Loucy (cell line): Measurements from ENCODE around the gene PMP22.

Source experiments
- H2AFZ ChIP-seq: fragments of 200-600 bp; sonication (generic); 2 replicates; pipeline ENCODE4 v1.6.0; 2016; ENCODE audit warnings: antibody characterized with exemption, mild to moderate bottlenecking, low read length, moderate library complexity
- H3F3A ChIP-seq: fragments of 200-600 bp; 2 replicates; pipeline ENCODE4 v1.6.0; 2016; ENCODE audit warnings: antibody characterized with exemption, low read depth, mild to moderate bottlenecking
- H3K27me3 ChIP-seq: fragments of 200-600 bp; sonication (generic); 2 replicates; pipeline ENCODE4 v1.6.1; 2014; ENCODE audit warnings: low read length, mild to moderate bottlenecking; ENCODE audit not compliant: insufficient read depth, poor library complexity, severe bottlenecking
- H3K36me3 ChIP-seq: fragments of 200-600 bp; sonication (generic); 2 replicates; pipeline ENCODE4 v1.6.1; 2016; ENCODE audit warnings: low read length; ENCODE audit not compliant: insufficient read depth
- H3K4me1 ChIP-seq: fragments of 200-600 bp; sonication (generic); 2 replicates; pipeline ENCODE4 v1.5.1; 2014; ENCODE audit warnings: low read length, mild to moderate bottlenecking; ENCODE audit not compliant: insufficient read depth, poor library complexity, severe bottlenecking
- H3K4me2 ChIP-seq: fragments of 200-600 bp; sonication (generic); 2 replicates; pipeline ENCODE4 v1.6.0; 2014; ENCODE audit warnings: antibody characterized with exemption, low read length, low read depth, mild to moderate bottlenecking; ENCODE audit not compliant: poor library complexity, severe bottlenecking
- H3K4me3 ChIP-seq: fragments of 200-600 bp; sonication (generic); 2 replicates; pipeline ENCODE4 v1.5.1; 2014; ENCODE audit warnings: low read length, mild to moderate bottlenecking, mixed read lengths; ENCODE audit not compliant: poor library complexity, severe bottlenecking
- H3K79me2 ChIP-seq: fragments of 200-600 bp; sonication (generic); 2 replicates; pipeline ENCODE4 v1.6.1; 2014; ENCODE audit warnings: low read length; ENCODE audit not compliant: insufficient read depth
- H3K9ac ChIP-seq: fragments of 200-600 bp; sonication (generic); 2 replicates; pipeline ENCODE4 v1.6.0; 2014; ENCODE audit warnings: mild to moderate bottlenecking, low read depth, low read length, moderate library complexity; ENCODE audit not compliant: poor library complexity, severe bottlenecking
- H3K9me2 ChIP-seq: fragments of 200-600 bp; sonication (generic); replicated peaks from 2 replicates; pipeline ENCODE4 v1.6.1; 2016; ENCODE audit warnings: low read depth, low read length, mixed read lengths
- H3K9me3 ChIP-seq: fragments of 200-600 bp; sonication (generic); 2 replicates; pipeline ENCODE4 v1.6.1; 2014; ENCODE audit warnings: mild to moderate bottlenecking, antibody characterized with exemption, low read length, low read depth; ENCODE audit not compliant: insufficient read depth
- H4K20me1 ChIP-seq: fragments of 200-600 bp; sonication (generic); 2 replicates; pipeline ENCODE4 v1.6.0; 2014; ENCODE audit warnings: antibody characterized with exemption, low read length, mild to moderate bottlenecking; ENCODE audit not compliant: insufficient read depth, poor library complexity, severe bottlenecking
- CTCF ChIP-seq: fragments of 200-600 bp; sonication (generic); conservative IDR thresholded peaks from 2 replicates; pipeline ENCODE4 v1.5.1; 2014; ENCODE audit warnings: mild to moderate bottlenecking, antibody characterized with exemption, low read length
- EZH2phosphoT487 ChIP-seq: fragments of 200-600 bp; IDR thresholded peaks from 2 replicates; pipeline ENCODE4 v1.6.1; 2018; ENCODE audit warnings: antibody characterized with exemption, mild to moderate bottlenecking, moderate library complexity, borderline replicate concordance

PMP22 gene

GRCh38 chr17:15236281-15237105 is 28.6 kb downstream of the PMP22 start:
- no peaks in the 10 kb centered on the region for H3K9me2 ChIP-seq
- H3K4me2 ChIP-seq: peak overlapping the region; percentile 36
- no peak overlapping the region for H2AFZ ChIP-seq
- peak overlapping the region; percentile 0 for H3K4me3 ChIP-seq
- H4K20me1 ChIP-seq: no peaks in the 10 kb centered on the region
- no peaks in the 10 kb centered on the region for H3K79me2 ChIP-seq
- no peaks in the 10 kb centered on the region for H3K9me3 ChIP-seq
- no peaks in the 10 kb centered on the region for H3K36me3 ChIP-seq
- peaks cover 6% of the 10 kb centered on the region; the same call in 1 of the 2 replicates for H3F3A ChIP-seq
- H3K4me1 ChIP-seq: peaks cover 32% of the 10 kb centered on the region
- no peaks in the 10 kb centered on the region for H3K27me3 ChIP-seq
- H3K9ac ChIP-seq: no peak overlapping the region
- TF ChIP-seq EZH2phosphoT487 (no peak), CTCF (no peak)

- TF ChIP-seq CTCF: no peak
- no peak for TF ChIP-seq EZH2phosphoT487
- Histone ChIP-seq H2AFZ (no peak overlapping the region), H4K20me1 (no peaks in the 10 kb centered on the region)
Measured at GRCh38 chr17:15233971-15234370, 31.2 kb downstream of the PMP22 start.

GRCh38 chr17:15233022-15233805 is 31.9 kb downstream of the PMP22 start:
- peaks cover 32% of the 10 kb centered on the region for H3K4me1 ChIP-seq
- no peaks in the 10 kb centered on the region for H4K20me1 ChIP-seq
- H3K4me3 ChIP-seq: no peak overlapping the region
- H3F3A ChIP-seq: peaks cover 6% of the 10 kb centered on the region; the same call in 1 of the 2 replicates
- TF ChIP-seq CTCF (peak; percentile 60), EZH2phosphoT487 (no peak)
- H3K9me2 ChIP-seq: no peaks in the 10 kb centered on the region
- no peaks in the 10 kb centered on the region for H3K79me2 ChIP-seq
- no peaks in the 10 kb centered on the region for H3K36me3 ChIP-seq
- no peaks in the 10 kb centered on the region for H3K9me3 ChIP-seq
- no peak overlapping the region for H3K4me2 ChIP-seq
- H2AFZ ChIP-seq: no peak overlapping the region
- no peaks in the 10 kb centered on the region for H3K27me3 ChIP-seq
- H3K9ac ChIP-seq: no peak overlapping the region

More at GRCh38 chr17:15233971-15234370, 31.2 kb downstream of the PMP22 start:
- H3K4me3 ChIP-seq: no peak overlapping the region
- H3K4me1 ChIP-seq: peaks cover 32% of the 10 kb centered on the region
- no peak overlapping the region for H3K9ac ChIP-seq
- peaks cover 6% of the 10 kb centered on the region; the same call in 1 of the 2 replicates for H3F3A ChIP-seq
- no peaks in the 10 kb centered on the region for H3K9me3 ChIP-seq
- H3K79me2 ChIP-seq: no peaks in the 10 kb centered on the region
- no peak overlapping the region for H3K4me2 ChIP-seq
- H3K36me3 ChIP-seq: no peaks in the 10 kb centered on the region
- no peaks in the 10 kb centered on the region for H3K9me2 ChIP-seq
- no peaks in the 10 kb centered on the region for H3K27me3 ChIP-seq
